Astrocyte (in vitro differentiated cells and primary cell): Measurements from ENCODE around the gene HOXD9.

ENCODE experiments used
- CTCF ChIP-seq: IDR thresholded peaks from 2 replicates; pipeline ENCODE4 v1.5.1; 2011; ENCODE audit warnings: low read depth, mild to moderate bottlenecking, inconsistent platforms, low read length, moderate library complexity; ENCODE audit not compliant: insufficient read depth
- EZH2 ChIP-seq: IDR thresholded peaks from 2 replicates; pipeline ENCODE4 v1.6.1; 2012; ENCODE audit warnings: mild to moderate bottlenecking, low read length, inconsistent platforms; ENCODE audit not compliant: insufficient read depth

- no peak for TF ChIP-seq CTCF
- TF ChIP-seq EZH2: peak; percentile 37
These were observed 34.4 kb downstream of the HOXD9 start, which contains the start of gene HOXD3 for GRCh38 chr2:176156807-176157498.
